NT2/D1 (cell line): ENCODE data around the gene WDFY3.

Experiments used
- SUZ12 ChIP-seq: IDR thresholded peaks from 2 replicates; pipeline ENCODE4 v1.6.1; 2011; ENCODE audit not compliant: insufficient read length, insufficient read depth; ENCODE audit errors: extremely low read depth
- ZNF274 ChIP-seq: IDR thresholded peaks from 2 replicates; pipeline ENCODE4 v1.6.1; 2011; ENCODE audit warnings: mild to moderate bottlenecking, low read depth, low read length

GRCh38 chr4:84683064-84683850, 283.2 kb downstream of the WDFY3 start:
- TF ChIP-seq SUZ12 (no peak), ZNF274 (no peak)
